ENCODE measurements around the gene GPRIN3.

The GPRIN3 gene

DNA sequence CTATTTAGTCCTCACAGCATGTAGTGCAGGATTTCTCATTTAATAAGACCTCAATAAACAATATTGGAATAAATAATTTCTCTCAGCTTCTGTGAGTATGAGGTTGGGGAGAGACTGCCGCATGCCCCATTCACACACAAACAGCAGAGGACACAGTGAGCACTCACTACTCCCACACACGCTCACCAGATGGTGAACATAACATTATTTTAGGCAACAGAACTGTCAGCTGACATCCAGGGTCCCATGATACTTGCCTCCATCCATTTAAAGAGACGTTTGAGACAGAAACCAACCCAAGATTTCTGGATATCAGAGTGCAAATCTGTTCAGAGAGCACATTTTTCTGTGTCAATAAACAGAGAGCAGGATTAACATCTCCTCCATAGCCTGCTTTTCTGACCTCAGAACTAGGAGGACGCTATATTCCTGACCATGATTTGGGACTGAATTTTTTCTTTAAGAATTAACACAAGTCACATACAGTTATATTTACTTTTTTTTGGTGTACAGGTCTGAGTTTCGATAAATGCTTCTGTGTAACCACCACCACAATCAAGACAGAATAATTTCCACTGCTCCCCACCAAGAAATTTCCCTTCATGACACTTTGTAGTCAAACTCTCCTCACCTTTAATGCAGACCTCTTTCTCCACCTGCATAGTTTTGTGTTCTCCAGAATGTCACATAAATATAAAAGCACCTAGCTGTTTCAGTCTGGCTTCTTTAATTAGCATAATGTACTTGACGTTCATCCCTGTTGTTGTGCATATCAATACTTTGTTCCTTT, 16.7 kb downstream of the GPRIN3 start:
- no peak for DNase-seq (ENCODE audit: low read depth in 2 of 2)

DNA sequence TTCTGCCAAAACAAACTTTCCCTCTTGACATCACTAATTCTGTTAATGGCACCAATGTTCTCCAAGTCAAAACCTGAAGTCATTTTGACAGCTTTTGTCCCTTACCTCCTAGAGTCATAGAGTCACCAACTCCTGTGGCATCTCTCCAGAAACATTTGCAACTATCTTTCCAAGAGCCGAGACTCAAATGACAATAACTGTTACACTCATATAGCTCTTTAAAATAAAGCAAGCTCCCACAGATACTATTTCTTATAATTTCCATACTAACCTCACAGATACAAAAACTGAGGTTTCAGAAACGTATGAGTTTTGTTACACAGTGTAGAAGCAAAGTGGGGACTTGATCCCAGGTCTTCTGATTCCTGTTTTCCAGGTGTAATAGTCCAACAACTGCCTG, 18.3 kb downstream of the GPRIN3 start:
- DNase-seq (ENCODE audit: low read depth in 2 of 2): no peak

DNA sequence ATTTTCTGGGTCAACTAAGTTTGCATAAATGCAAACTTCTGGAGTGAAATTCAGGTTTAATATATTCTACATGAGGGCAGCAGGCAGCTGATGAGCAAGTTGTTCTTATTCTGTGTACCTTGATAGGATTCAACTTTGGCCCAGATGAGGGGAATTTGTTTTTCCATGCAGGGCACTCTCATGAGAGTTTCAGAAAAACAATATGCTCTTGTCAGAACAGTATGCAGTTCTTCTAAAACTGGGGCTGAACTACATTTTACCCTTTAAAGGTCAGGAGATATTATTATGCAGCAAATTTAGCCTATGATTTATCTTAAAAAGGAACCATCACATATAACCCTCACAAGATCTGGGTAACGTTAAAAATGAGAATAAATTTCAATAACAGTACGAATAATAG, 19.2 kb downstream of the GPRIN3 start:
- no peak for DNase-seq (ENCODE audit: low read depth in 2 of 2)

DNA sequence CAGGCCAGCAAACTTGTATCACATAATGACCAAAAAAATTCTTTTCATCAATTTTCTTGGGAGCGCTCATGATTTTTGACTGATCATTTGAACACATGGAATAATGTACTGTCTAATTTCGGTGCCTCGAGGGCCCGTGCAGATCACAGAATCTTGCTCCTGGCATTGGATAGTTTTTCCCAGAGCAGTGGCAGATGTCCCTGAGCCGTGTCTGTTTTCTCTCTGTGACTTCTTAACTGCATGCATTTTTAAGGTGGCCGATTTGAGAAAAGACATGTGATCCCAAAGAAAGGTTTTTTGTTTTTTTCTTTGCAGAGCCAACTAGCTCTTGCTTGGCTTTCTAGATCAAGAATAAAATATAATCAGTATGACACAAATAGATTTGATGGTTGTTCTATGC, 19.7 kb downstream of the GPRIN3 start:
- DNase-seq (ENCODE audit: low read depth in 2 of 2): no peak

DNA sequence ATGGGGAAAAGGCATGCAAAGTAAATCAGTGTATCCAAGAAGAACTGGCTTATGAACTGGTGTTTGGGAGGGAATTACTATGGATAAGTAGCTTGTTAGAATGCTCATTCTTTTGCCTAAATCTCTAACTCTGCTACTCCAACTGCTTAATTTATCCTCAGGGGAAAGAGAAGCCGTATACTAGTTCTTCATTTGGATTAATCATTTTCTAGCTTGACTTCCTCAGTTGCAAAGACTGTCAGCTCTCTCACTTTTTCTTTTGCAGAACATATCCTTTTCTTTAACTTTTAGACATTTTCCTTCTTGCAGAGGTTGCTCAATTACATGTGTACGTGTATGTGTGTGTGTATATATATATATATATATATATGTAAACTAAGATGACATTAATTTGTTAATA, 21.9 kb downstream of the GPRIN3 start:
- DNase-seq (ENCODE audit: low read depth in 2 of 2): no peak

DNA sequence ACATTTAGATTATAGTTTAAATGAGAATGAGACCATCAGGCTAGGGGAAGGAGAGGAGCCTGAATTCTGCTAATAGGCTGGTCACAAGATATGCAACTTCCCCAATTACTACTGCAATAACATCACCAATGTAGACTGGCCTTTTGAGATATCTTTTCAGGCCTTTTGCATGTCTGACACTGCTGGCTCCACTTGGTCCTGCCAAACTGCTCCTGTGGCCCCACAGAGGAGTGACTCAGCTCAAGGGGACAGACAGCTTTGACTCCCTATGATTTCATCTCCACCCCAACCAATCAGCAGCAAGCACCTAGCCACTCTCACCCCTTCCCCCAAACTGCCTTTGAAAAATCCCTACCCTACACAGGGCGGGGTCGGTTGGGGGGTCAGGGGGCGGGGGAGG, 22.8 kb downstream of the GPRIN3 start:
- DNase-seq (ENCODE audit: low read depth in 2 of 2): no peak

DNA sequence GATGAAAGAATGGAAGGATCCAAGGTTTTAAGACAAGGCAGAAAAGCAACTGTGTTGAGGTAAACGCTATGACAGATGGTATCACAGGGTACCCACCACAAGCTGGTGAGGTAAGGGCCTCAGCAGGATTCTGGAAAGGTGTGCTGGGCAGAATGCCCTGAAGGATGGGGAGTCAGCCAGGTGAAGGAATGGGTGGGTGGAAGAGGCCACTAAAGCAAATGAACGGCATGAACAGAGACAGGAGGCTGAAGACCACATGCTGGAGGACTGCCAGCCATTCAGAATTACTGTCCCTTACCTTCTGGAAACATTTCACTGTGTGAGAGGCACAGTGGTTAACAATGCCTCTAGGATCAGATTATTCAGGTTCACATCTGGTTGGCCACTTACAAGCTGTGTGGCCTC, 23.6 kb downstream of the GPRIN3 start:
- DNase-seq (ENCODE audit: low read depth in 2 of 2): no peak

DNA sequence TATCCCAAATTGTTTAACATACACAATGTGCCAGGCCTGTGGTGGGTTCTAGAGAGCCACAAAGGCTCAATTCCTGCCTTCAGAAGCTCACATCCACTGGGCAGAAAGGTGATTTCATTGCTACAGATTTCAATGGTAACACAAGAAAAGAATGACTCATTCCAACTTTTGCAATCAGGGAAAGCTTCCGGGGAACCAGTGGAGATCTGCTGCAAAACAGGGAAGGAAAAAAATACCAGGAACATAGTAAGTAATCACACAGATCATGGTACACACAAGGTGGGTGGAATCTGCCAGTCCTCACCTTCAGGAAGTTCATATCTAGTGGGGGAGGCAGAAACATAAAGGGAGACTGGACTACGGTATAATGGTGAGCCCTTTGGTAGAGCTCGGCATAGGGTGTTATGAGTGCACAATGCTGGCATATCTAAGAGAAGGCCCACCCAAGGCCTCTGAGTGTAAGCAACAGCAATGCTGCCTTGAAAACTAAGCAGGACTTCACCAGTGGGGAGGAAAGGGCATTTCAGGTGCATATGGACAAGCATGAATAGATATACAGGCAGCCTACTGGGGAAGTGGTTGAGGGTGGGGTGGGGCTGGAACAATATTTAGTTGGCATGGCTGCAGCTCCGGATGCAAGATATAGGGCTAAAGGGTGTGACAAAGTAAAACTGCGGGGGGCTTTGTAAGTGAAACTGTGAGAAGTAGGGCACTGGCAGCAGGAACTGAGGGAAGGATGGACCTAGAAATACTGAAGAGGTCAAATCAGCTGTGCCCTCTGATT, 24.2 kb downstream of the GPRIN3 start:
- DNase-seq (ENCODE audit: low read depth in 2 of 2): no peak

DNA sequence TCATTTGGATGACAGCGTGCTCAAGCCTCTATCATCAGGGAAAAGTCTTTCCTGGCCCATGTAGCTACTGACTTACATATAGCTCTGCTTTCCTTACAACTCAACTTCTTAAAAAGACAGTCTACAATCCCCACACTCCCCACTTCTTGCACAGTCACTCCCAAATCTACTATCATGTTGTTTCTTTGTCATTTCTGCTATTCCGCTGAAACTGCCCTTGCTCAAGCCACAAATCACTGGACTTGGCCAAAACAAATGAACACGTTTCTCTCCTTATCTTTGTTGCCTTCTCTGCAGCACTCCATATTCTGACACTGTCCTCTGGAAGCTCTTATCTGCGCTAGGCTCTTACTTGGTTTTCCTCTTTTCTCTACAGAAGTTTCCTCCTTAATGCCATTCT, 28.2 kb downstream of the GPRIN3 start:
- DNase-seq (ENCODE audit: low read depth in 2 of 2): no peak

DNA sequence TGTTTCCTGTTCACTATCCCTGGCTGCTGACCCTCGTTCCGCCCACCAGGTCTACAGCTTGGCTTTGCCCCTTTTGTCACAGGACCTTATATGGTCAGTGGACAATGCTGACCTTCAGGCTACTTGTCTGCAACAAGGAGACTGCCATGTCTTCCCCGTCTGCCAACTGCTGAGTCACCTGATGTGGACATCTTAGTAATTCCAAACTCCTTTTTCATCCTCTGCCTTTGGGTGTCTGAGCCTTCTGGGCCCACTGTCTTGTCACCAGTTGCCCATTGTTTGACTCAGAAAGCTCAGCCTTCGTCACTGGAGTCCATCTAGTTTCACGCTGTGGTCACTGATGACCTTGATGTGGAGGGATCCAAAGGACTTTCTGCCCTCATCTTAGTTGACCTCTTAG, 30.2 kb downstream of the GPRIN3 start:
- DNase-seq (ENCODE audit: low read depth in 2 of 2): no peak

DNA sequence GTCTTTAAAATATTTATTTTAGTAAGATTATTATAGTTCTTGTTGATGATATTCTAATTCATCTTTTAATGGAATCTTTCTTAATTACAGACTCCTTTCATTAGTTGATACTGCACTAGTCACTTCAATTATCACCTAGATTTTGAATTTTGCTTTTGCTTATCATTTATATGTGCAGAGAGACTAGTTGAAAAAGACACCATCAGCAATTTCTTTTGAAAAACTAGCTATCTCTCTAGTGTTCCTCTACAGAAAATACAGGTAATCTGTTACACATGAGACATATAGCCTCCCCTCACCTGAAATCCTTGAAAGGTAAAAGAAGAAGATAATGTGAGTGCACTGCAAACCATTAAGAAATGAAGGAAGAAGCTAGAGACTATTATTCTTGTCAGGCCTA, 31.3 kb downstream of the GPRIN3 start:
- DNase-seq (ENCODE audit: low read depth in 2 of 2): no peak

DNA sequence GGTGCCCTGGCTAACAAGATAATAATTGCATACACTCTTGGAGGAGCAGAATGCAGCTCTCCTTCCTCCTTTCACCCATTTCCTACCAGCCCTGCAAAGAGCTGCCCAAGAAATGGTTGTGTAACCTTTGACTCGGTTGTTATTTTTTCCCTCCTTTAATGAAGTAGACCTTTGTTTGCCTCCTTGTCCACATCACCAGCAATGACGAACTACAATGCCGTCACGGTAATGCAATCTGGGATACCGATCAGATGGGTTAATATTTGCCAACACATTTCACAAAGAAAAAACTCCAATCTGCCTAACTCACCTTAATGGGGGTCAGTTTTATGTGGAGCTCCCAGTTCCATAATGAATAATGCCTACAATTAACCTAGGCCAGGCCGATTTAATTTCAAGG, 32.0 kb downstream of the GPRIN3 start:
- DNase-seq (ENCODE audit: low read depth in 2 of 2): no peak

DNA sequence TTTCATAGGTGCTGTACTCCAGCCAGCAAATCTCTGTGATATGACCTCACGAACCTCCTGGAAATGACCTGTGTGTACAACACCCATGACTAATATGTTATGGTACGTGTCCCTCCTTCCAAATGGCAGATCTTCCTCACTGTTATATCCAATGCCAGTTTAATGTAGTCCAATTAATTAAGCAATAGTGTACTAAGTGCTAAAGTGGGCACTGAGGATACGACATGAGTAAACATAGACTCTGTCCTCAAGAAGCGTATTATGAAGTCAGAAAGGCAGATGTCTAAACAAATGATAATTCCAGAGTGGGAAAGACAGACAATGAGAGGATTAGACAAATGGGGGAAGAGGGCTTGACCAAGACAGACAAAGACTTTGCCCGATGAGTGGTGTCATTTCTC, 33.9 kb downstream of the GPRIN3 start:
- DNase-seq (ENCODE audit: low read depth in 2 of 2): no peak

DNA sequence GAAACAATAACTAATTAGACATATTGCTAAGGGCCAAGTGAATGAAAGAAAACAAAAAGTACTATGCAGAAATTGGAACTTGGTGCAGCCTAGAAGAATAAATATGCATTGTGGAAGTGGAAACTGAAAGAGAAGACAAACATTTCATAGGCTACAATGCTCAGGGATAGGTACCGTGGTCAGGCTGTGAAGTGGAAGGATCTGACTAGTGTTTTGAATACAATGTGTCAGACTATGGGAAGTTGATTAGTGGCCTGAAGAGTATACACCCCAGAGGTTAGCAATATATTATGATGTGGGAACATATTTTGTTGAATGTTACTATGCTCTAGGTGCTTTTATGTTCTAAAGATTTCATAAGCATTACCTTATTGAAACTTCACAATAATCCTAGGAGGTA, 36.8 kb downstream of the GPRIN3 start:
- DNase-seq (ENCODE audit: low read depth in 2 of 2): no peak

DNA sequence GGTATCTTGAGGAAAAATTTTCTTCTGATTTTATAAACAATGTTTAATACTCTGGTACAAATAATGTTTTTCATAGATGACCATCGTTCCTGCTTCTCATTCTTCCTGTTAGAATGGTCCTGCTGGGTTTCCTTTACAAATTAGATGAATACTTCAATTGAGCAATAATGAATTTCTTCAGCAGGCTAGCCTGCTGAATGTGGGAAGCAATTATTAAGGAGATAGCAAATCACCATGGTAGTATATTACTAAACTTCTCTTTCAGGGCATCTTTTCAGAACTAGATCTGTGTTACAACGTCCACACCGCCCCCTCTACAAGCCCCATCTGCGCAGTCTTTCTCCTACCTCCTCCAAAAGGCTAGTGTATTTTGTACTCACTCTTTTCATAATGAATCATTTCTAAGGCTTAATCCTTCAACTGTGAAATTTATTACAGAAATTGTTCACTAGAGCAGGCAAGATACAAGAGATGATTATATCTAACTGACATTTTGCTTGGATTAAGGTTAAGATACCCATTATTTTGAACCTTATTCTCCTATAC, 38.4 kb downstream of the GPRIN3 start:
- DNase-seq (ENCODE audit: low read depth in 2 of 2): no peak

DNA sequence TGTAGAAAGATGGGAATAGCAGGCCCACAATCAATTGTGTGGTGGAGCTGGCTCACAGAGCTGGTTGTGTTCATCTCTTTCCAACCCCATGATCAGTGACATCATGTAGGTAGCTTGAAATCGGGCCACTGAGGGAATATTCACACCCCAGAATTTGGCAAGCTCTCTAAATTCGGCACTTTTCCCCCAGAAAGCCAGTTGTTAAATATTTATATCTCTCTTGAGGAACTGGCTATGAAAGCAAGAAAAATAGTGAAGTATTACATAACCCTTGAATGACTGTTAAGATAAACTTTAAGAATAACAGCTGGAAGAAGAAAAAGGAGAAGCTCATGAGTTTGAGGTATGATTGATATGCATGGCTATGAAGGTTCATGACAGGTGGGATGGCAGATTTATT, 38.9 kb downstream of the GPRIN3 start:
- no peak for DNase-seq (ENCODE audit: low read depth in 2 of 2)

DNA sequence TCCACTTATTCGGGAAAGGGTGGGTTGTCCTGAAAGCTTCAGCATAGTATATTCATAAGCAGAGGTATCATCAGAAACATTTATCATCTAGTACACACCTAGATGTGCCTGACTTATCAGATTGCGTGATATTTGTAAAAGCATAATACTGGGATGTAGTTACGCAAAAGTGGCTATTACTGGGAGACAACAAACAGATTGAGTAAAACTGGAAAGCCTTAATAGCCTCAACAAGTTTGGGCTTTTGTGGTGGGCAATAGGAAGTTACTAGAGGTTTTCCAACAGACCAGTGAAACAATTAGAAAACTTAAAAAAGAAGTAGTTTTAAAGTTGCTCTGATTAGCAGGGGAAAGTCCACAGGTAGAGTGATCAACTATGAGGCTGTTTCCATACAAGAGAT, 39.8 kb downstream of the GPRIN3 start:
- no peak for DNase-seq (ENCODE audit: low read depth in 2 of 2)

DNA sequence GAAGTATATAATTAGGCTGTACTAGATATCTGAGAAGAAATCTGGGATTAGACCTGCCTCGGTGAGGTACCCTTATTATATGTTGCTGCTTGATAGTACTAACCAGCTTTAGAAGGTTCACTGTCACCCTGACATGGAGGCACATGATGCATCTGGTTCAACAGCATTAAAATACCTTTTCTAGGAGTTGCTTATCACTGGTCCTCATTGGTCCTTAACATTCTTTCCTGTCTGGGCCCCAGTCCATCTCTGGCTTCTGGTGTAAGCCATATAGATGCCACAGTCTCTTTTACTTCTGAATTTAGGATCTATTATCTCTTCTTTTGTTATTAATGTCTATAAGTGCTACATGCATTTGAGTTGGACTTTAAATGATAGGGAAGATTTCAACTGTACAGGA, 40.2 kb downstream of the GPRIN3 start:
- no peak for DNase-seq (ENCODE audit: low read depth in 2 of 2)

DNA sequence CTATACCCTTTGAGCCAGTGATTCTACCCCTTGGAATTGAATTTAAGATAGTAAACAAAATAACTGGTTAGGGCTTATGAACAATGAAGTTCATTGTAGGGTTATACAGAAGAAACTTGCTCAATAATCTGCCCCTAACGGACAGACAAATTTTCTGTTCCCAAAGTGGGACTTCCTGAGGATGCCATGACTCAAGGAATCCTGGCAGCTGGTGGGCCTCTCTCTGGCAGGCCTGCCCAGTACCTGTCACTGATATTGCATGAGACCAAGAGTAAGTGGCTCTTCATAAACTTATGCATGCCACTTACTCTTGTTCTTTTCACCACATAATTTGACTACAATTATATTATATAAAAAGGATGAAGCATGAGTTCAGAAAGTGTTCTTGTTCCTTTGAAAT, 41.5 kb downstream of the GPRIN3 start:
- DNase-seq (ENCODE audit: low read depth in 2 of 2): no peak

DNA sequence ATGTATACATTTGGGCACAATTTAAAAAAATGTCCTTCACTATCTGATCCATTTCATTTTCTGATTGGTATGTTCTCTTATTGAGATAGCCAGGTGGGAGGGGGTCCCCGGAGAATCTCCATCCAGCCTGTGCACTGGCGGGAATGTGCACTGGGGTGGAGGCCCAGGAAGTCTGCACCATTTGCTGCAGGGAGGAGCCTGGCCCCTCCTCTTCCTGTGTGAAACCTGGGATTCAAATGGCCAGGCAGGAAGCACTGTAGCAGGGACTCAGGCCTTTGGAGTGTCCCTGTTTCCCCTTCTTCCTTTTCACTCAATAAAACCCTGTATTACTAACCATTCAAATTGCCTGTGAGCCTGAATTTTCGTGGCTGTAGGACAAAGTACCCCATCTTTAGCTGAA, 44.3 kb downstream of the GPRIN3 start:
- no peak for DNase-seq (ENCODE audit: low read depth in 2 of 2)

DNA sequence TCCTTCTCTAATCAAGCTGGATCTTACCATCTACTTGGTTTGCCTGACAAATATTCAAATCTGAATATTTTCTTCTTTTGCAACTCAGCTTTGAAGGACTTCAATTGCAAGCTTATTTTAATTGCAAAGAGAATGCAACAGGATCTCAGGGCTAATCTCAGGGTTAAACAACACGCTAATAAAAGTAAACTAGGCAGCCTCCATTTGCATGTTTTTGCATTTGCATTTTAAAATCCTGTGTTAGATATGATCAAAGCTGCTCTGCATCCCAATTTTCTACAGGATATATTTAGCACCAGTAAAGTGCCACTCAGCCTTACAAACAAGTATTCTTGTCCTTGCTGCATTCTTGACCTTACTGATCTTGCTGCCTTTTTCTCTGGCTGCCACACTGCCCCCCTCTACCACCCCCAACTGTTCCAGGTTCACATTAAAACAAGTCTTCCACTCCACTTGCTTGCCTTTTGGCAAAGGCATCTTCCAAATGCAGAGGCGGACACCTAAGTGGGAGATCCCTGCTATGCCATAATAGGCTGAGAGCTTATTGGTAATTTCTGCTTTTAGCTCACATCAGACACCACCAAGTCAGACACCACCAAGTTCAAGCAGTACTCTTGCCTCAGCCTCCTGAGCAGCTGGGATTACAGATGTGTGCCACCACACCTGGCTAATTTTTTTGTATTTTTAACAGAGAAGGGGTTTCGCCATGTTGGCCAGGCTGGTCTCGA, 48.1 kb downstream of the GPRIN3 start:
- no peak for DNase-seq (ENCODE audit: low read depth in 2 of 2)

DNA sequence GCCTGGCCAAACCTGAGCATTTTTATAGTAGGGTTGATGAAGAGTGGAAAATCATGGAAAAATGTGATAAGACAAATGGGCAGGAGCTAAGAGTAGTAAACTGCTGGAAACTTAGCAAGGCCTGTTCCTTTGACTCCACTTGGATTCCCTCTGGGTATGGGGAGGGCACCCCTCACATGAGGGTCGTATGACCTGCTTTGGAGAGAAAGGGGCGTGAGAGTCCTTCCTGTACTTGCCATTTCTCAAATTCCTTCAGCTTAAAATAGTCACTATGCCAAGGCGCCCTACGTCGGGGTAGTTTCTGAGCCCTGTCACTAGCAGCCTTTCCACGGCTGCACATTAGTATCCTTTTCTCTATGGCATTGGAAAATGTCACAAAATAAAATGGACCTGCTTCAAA, 49.1 kb downstream of the GPRIN3 start:
- DNase-seq (ENCODE audit: low read depth in 2 of 2): no peak

DNA sequence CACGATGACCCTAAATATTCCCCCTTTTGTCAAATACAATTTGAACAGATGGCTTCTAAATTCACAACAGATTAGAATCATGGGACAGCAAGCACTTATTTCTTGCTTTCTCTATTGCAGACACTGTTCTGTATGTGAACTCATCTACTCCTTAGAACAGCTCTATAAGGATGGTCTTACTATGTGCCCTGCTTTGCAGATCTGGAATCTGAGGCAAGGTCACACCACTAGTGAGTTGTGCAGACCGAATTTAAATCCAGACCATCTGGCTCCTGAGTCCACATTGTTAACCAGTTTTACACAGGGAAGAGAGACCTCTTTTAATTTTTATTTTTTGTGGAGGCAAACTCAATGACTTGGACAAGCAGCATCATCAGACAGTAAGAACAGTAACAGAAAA, 50.2 kb downstream of the GPRIN3 start:
- DNase-seq (ENCODE audit: low read depth in 2 of 2): no peak

Data from stimulated activated CD4-positive, alpha-beta T cell treated with anti-CD3 and anti-CD28 coated beads, Interleukin-1b, Interleukin-23, amount 100 ng/mL, for 1 hour (primary cell).